ENCODE results near the gene BRD2.
A peak's percentile ranks its signal among the peaks of the same experiment; 100 is the strongest.

BRD2 gene

GRCh38 chr6:32952817-32953739 is 15.3 kb upstream of the BRD2 start, which contains the start of gene HLA-DMA:
TSS of gene HLA-DMA (minus strand) at chr6:32953097. CDS start at chr6:32953036, 61 bp downstream.
- no peak within 1 kb of the TSS for H3K4me3 ChIP-seq (ENCODE audit: low read depth, low read length)
- DNase-seq (ENCODE audit: low read depth, low spot score), result peak; percentile 93
- CTCF ChIA-PET, result interaction anchor here (0.7 to 9.5 kb wide), 38 partner anchors 10 to 219 kb away, joined by 3 to 182 read pairs (median 8); partner anchors contain the start of genes BRD2, HLA-DMB, PSMB9 and TAP1
- POLR2A ChIA-PET, result interaction anchor here (0.6 to 4.2 kb wide), 6 partner anchors 13 to 31 kb away, joined by 3 to 58 read pairs (median 4); partner anchors contain the start of gene BRD2
- TF ChIP-seq CTCF (IDR thresholded peaks at IDR 0.05; ENCODE audit: insufficient read depth, low read length, missing control alignments), result peak; percentile 84

- TF ChIP-seq CTCF (IDR thresholded peaks at IDR 0.05; ENCODE audit: insufficient read depth, low read length, missing control alignments), result no peak
- DNase-seq (ENCODE audit: low read depth, low spot score), result no peak
- no peak overlapping the region for H3K4me3 ChIP-seq (ENCODE audit: low read depth, low read length)
- ChIA-PET CTCF (interaction anchor here (0.7 to 9.5 kb wide), 37 partner anchors 9 to 131 kb away, joined by 3 to 182 read pairs (median 8); partner anchors contain the start of genes BRD2, HLA-DMB, PSMB9 and TAP1), POLR2A (interaction anchor here (0.6 to 4.2 kb wide), 6 partner anchors 12 to 30 kb away, joined by 3 to 58 read pairs (median 4); partner anchors contain the start of gene BRD2)
Measured at GRCh38 chr6:32953775-32954174, 14.6 kb upstream of the BRD2 start.

GRCh38 chr6:32954267-32954666 is 14.1 kb upstream of the BRD2 start:
- POLR2A ChIA-PET, result interaction anchor here (0.8 to 4.2 kb wide), 2 partner anchors 18 to 26 kb away, joined by 3 to 58 read pairs; no protein-coding TSS in a partner anchor
- TF ChIP-seq CTCF (IDR thresholded peaks at IDR 0.05; ENCODE audit: insufficient read depth, low read length, missing control alignments), result no peak
- no peak for DNase-seq (ENCODE audit: low read depth, low spot score)
- no peak overlapping the region for H3K4me3 ChIP-seq (ENCODE audit: low read depth, low read length)
- CTCF ChIA-PET, result interaction anchor here (1.0 to 9.5 kb wide), 31 partner anchors 9 to 129 kb away, joined by 3 to 182 read pairs (median 11); partner anchors contain the start of genes BRD2, HLA-DMB, PSMB9 and TAP1

- no peak overlapping the region for H3K4me3 ChIP-seq (ENCODE audit: low read depth, low read length)
- DNase-seq (ENCODE audit: low read depth, low spot score), result no peak
- ChIA-PET POLR2A (interaction anchor here (0.6 to 4.2 kb wide), 3 partner anchors 17 to 296 kb away, joined by 3 to 58 read pairs (median 4); no protein-coding TSS in a partner anchor), CTCF (interaction anchor here (1.1 to 9.5 kb wide), 18 partner anchors 9 to 117 kb away, joined by 3 to 182 read pairs (median 14); partner anchors contain the start of genes BRD2, HLA-DMB and TAP2)
- TF ChIP-seq CTCF (IDR thresholded peaks at IDR 0.05; ENCODE audit: insufficient read depth, low read length, missing control alignments), result peak; percentile 14
Measured at GRCh38 chr6:32954986-32955802, 13.2 kb upstream of the BRD2 start.

DNA sequence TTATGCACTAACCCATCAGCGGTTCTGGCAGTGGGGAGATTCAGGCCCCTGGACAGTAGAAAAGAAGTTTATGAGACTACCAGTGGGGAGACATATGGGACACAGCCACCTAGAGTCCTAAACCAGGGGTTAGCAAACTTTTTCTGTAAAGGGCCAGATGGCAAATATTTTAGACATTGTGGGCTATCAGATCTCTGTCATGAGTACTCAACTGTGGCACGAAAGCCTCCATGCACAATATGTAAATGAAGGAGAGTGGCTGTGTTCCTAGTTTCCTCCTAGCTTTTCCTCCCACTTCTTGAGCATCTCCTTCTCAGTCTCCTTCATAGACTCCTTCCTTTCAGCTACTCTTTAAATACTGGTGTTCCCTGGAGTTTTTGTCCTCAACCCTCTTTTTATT is 12.2 kb upstream of the BRD2 start:
- no peak for DNase-seq (ENCODE audit: low read depth, low spot score)
- CTCF ChIA-PET, result interaction anchor here (1.2 to 9.5 kb wide), 5 partner anchors 8 to 72 kb away, joined by 7 to 182 read pairs (median 81); partner anchors contain the start of gene BRD2
- H3K4me3 ChIP-seq (ENCODE audit: low read depth, low read length), result no peak overlapping the region
- no peak for TF ChIP-seq CTCF (IDR thresholded peaks at IDR 0.05; ENCODE audit: insufficient read depth, low read length, missing control alignments)
- POLR2A ChIA-PET, result interaction anchor here (4.2 kb wide), 1 partner anchor 16 kb away, joined by 58 read pairs; no protein-coding TSS in a partner anchor

Measured in AG04449 (cell line).